M059J (cell line): ENCODE measurements around the gene VWA5B2. TPM values are rescaled to one million over a fixed set of nuclear protein-coding genes. Genes with fewer than 3 reads are reported as not detected.

Experiments
- DNase-seq: peaks from one replicate; pipeline ENCODE4 v3.0.0-alpha.2; 2012; ENCODE audit warnings: low read depth
- total RNA-seq: library from RNA; depleted of rRNA; stranded (reverse); fragments of >200 nt; shearing (Covaris generic); gene quantifications from 2 replicates; pipeline ENCODE4 v1.2.3, GENCODE V29; 2014

VWA5B2 gene
- total RNA-seq, 1 experiment from 2014 or later = not detected

DNA sequence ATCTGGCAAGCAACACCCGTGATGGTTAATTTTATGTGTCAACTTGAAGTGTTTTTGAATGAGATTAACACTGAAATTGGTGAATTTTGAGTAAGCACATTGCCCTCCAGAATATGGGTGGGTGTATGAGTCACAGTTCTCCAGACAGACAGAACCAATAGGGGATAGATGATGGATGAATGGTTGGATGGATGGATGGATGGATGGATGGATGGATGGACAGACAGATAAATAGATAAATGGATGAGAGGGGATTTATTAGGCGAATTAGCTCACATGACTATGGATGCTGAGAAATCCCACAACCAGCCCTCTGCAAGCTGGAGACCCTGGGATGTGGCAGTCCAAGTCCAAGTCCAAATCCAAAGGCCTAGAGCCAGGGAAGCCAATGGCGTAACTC lies 5.4 kb upstream of the VWA5B2 start:
- DNase-seq = no peak

GRCh38 chr3:184227481-184227935 lies 1.9 kb upstream of the VWA5B2 start:
- DNase-seq = no peak

GRCh38 chr3:184228376-184229137 lies 828 bp upstream of the VWA5B2 start:
- DNase-seq = no peak

DNA sequence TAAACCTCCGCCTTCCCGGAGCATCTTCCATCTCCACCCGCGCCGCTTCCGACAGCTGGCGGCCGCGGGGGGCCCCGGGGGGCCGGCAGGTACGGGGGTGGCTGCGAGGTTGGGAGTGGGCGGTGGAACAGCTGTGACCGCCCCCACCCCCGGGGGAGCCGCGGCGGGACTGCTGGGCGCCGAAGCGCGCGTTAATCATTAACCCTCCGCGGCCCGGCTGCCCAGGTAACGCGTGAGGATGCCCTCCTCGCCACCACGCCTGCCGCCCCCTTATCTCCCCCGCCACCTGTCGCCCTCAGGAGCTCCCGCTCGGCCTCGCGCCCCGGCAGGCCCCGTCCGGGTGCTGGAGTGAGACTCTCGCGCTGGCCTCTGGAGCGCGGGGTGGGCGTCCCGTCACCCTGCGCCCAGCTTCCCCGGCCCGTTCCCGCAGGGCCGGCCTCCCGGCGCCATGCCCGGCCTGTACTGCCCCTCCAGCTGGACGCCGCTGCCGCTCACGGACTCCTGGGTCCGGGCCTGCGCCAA lies 757 bp downstream of the VWA5B2 start:
- DNase-seq = no peak

DNA sequence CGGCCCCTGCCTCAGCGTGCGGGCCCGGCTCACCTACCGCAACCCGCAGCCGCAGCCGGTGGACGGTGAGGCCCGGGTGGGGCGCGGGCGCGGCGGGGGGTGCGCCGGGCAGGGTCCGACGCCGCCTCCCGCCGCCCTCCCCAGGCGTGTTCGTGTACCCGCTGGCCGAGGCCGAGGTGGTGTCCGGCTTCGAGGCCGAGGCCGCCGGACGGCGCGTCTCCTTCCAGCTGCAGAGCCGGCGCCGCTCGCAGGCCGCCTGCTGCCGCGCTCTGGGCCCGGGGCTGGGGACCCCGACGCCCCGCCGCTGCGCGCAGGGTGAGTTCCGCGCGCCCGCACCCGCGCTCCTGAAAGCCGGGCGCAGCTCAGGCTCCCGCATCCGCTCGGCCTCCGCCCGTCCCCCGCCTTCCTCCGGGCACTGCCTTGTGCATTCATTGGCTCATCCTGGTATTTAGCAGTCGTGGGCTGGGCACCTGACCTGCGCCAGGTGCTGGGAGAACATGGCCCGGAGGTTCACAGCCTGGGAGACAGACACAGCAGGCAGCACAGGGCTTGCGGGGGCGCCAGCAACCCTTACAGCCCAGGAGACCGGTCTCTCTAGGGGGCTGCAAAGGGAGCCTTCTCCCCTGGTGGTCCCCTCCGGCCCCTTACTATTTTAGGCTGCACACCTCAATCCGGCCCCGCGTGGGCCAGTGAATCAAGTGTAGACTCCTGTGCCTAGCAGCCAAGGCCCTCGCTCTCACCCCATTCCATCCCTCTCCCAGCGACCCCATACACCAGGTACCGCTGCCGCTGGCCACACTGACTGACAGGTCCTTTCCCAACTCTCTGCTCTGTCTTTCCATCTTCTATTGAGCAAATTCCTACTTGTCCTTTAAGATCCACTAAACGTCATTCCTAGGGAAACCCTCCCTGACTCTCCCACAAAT lies 1.5 kb downstream of the VWA5B2 start:
- no peak for DNase-seq

GRCh38 chr3:184231671-184232070 lies 2.3 kb downstream of the VWA5B2 start:
- DNase-seq = no peak

DNA sequence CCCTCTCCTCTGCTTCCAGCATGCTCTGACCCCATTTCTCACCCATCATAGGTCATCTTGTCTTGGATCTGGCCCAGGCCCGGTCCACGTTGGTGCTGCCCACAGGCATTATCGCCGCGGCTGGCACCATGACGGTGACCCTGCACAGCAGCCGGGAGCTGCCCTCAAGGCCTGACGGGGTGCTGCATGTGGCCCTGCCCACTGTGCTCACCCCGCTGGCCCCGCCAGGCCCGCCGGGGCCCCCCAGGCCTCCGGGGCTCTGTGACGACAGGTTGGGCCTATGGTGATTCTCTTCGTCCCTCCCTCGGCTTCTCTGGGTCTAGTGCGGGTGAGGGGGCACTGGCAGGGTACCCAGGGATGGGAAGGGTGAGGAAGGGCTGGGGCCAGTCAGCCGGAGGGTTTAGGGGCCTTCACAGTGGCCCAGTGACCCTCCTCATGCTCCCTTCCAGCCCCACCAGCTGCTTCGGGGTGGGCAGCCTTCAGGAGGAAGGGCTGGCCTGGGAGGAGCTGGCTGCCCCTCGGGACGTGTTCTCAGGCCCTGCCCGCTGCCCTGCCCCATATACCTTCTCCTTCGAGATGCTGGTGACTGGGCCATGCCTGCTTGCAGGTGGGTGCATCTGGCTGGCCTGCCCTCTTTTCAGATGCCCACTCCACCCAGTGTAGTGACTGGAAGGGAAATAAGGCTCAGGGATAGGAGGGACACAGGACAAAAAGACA lies 3.9 kb downstream of the VWA5B2 start:
- no peak for DNase-seq

- DNase-seq = peak; percentile 96
These were observed 4.8 kb downstream of the VWA5B2 start for GRCh38 chr3:184234224-184234623.

GRCh38 chr3:184234671-184235380 lies 5.4 kb downstream of the VWA5B2 start:
- no peak for DNase-seq

- no peak for DNase-seq
These were observed 6.1 kb downstream of the VWA5B2 start for GRCh38 chr3:184235381-184236032.

DNA sequence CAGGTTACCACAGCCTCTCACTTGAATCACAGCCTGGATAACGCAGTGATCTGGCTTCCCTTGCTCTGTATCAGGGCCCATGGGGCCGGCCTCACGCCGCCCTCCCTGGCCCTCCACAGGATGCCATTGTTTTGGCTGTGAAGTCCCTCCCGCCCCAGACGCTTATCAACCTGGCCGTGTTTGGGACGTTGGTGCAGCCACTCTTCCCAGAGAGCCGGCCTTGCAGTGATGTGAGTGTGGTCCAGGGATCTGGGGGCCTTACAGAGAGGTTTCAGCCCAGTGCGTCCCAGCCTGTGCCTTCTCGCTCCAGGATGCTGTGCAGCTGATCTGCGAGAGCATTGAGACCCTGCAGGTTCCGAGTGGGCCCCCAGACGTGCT lies 6.6 kb downstream of the VWA5B2 start:
- DNase-seq = no peak

DNA sequence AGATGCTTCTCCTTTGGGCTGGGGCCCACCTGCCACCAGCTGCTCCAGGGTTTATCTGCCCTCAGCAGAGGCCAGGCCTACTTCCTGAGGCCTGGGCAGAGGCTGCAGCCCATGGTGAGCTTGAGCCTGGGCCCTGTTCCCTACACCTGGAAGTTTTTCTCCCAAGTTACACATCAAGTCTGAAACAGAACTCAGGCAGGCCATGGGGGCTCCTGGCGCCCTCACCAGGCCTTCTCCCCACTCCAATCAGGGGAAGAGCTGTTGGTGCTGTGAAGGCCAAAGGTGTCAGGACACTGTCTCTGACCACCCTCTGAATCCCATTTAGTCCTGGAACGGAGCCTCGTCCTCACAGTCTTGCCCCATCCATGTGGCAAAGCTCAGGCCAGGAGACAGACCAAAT lies 7.3 kb downstream of the VWA5B2 start:
- no peak for DNase-seq

- DNase-seq = no peak
These were observed 7.8 kb downstream of the VWA5B2 start for GRCh38 chr3:184237211-184237610.

GRCh38 chr3:184237807-184238206 lies 8.4 kb downstream of the VWA5B2 start:
- no peak for DNase-seq

GRCh38 chr3:184238246-184238818 lies 8.9 kb downstream of the VWA5B2 start:
- no peak for DNase-seq

GRCh38 chr3:184239221-184239620 lies 9.8 kb downstream of the VWA5B2 start:
- DNase-seq = no peak

GRCh38 chr3:184239708-184240107 lies 10.3 kb downstream of the VWA5B2 start:
- no peak for DNase-seq

- peak; percentile 62 for DNase-seq
These were observed 11.2 kb downstream of the VWA5B2 start for GRCh38 chr3:184240384-184241140.

DNA sequence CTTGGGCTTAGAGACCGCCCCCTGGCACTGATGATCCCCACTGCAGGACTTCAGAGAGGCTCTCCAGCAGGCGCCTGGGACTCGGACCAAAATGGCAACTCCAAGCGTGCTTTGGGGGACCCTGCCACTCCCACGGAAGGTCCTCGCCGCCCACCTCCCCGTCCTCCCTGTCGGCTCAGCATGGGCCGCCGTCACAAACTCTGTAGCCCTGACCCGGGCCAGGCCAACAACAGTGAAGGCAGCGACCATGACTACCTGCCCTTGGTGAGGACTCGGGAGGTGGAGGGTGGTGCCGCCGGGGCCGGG lies 11.7 kb downstream of the VWA5B2 start:
- no peak for DNase-seq
